GM12872 (cell line): ENCODE data around the gene ZMYM4.

Experiments
- TF ChIP-seq, protein P1 (sequence below): IDR thresholded peaks from 3 replicates; pipeline ENCODE4 v1.5.1; 2011; ENCODE audit warnings: low read depth, mild to moderate bottlenecking, low read length, moderate library complexity; ENCODE audit not compliant: insufficient read depth

Gene ZMYM4

DNA sequence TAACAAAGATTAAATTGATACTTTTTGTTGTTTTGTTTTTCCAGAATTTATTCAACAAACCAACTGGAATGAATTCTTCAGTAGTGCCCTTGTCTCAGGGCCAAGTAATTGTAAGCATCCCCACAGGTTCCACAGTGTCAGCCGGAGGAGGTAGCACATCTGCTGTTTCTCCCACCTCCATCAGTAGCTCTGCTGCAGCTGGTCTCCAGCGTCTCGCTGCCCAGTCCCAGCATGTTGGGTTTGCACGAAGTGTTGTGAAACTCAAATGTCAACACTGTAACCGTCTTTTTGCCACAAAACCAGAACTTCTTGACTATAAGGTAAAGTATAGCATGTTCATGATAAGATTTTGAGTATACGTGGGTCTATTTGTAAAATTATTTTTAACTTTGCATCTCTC lies 118.5 kb downstream of the ZMYM4 start:
- TF ChIP-seq, protein P1, sequence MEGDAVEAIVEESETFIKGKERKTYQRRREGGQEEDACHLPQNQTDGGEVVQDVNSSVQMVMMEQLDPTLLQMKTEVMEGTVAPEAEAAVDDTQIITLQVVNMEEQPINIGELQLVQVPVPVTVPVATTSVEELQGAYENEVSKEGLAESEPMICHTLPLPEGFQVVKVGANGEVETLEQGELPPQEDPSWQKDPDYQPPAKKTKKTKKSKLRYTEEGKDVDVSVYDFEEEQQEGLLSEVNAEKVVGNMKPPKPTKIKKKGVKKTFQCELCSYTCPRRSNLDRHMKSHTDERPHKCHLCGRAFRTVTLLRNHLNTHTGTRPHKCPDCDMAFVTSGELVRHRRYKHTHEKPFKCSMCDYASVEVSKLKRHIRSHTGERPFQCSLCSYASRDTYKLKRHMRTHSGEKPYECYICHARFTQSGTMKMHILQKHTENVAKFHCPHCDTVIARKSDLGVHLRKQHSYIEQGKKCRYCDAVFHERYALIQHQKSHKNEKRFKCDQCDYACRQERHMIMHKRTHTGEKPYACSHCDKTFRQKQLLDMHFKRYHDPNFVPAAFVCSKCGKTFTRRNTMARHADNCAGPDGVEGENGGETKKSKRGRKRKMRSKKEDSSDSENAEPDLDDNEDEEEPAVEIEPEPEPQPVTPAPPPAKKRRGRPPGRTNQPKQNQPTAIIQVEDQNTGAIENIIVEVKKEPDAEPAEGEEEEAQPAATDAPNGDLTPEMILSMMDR, result no peak

DNA sequence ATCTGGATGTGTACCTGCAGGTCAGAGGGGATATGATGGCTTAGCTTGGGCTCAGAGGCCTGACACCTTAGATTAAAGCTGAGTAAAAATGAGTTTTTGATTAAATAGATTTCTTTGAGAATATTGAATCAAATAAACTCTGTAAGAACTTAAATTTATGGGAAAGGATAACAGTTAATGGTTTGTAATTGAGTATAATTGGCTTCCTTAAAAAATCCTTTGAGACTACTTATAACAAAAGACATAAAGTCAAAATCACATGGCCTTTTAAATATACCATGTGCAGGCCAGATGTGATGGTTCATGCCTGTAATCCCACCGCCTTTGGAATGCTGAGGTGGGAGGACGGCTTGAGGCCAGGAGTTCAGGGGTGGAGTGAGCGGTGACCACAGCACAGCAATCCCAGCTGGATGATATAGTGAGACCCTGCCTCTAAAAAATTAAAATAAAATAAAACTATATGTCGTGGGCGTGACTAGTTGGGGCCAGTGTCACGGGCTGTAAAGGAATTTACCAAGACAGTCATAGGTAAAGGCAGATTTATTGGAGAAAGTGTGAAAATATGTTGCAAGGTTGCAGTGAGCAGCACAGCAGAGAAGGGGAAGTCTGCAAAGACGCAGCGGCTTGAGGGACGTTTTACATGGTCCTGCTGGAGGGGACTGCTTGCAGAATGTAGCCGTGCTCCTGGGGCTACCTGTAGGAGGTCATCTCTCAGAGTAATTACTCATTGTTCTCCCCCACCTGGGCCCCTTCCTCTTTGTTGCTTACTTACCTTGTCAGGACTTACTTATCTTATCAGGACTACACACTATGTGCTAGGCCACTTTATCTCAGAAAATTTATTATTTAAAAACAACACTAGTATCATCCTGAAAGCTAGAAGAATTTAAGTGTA lies 122.3 kb downstream of the ZMYM4 start:
- TF ChIP-seq, protein P1, result no peak

GRCh38 chr1:35394386-35394785 lies 125.9 kb downstream of the ZMYM4 start:
- TF ChIP-seq, protein P1, result no peak

DNA sequence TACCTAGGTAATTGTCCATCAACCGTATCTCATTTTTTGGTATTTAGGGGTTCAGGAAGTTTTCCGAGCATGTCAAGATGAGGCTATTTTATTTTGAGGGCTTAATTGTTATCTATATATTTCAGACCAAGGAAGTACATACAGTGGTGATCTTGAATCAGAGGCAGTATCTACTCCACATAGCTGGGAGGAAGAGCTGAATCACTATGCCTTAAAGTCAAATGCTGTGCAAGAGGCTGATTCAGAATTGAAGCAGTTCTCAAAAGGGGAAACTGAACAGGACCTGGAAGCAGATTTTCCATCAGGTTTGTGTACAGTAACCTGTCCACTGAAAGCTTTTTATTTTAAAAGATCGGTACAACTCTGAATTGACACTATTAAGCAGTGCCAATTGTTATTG lies 130.2 kb downstream of the ZMYM4 start:
- TF ChIP-seq, protein P1, result no peak

- TF ChIP-seq, protein P1, result no peak
These were observed 132.5 kb downstream of the ZMYM4 start for GRCh38 chr1:35401049-35401448.

DNA sequence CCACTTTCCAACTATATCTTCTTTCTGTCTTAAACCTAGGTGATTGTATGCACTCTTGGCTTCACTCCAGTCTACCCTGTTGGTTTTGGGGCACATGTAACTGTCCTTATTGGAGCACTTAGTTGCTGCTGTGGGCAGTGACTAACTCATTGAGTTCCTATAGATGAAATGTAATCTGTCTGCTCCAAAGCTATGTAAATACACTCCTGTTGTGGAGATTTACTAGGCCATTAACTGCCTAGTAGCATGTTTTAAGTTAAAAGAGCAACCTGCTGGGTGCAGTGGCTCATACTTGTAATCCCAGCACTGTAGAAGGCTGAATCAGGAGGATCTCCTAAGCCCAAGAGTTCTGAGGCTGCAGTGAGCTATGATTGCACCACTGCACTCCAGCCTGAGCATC lies 137.6 kb downstream of the ZMYM4 start:
- TF ChIP-seq, protein P1, result no peak

DNA sequence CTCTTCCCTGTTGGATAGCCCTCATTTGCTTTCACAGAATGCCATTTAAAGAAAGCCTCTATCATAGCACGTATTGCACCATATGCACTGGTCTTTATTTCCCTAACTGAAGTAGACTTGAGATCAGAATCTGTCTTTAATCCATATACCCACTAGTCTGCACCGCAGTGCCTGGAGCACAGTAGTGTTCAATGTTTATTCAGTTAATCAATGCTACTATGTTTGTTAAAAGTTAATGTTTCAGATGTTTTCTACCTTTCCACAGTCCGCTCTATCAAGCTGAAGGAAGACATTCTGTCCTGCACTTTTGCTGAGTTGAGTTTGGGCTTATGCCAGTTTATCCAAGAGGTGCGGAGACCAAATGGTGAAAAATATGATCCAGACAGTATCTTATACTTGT lies 139.2 kb downstream of the ZMYM4 start:
- TF ChIP-seq, protein P1, result no peak
